Epithelial cell of esophagus (primary cell): Measurements from ENCODE around the gene VSTM2B.
"Not testable (repeated sequence)": the region's sequence is repeated elsewhere in the genome, so short reads cannot be mapped to it uniquely, and the experiment has no call there.

Experiments used
- DNase-seq: peaks from one replicate; pipeline ENCODE4 v3.0.0; 2010; ENCODE audit warnings: low read depth
- H3K4me3 ChIP-seq: 2 replicates; pipeline ENCODE4 v1.5.1; 2011; ENCODE audit warnings: mild to moderate bottlenecking, low read length, control low read depth
- CTCF ChIP-seq: IDR thresholded peaks from 2 replicates; pipeline ENCODE4 v1.5.1; 2011; ENCODE audit warnings: low read depth, mild to moderate bottlenecking, low read length, control low read depth, inconsistent platforms; ENCODE audit not compliant: insufficient read depth; ENCODE audit errors: missing control alignments

The VSTM2B gene

DNA sequence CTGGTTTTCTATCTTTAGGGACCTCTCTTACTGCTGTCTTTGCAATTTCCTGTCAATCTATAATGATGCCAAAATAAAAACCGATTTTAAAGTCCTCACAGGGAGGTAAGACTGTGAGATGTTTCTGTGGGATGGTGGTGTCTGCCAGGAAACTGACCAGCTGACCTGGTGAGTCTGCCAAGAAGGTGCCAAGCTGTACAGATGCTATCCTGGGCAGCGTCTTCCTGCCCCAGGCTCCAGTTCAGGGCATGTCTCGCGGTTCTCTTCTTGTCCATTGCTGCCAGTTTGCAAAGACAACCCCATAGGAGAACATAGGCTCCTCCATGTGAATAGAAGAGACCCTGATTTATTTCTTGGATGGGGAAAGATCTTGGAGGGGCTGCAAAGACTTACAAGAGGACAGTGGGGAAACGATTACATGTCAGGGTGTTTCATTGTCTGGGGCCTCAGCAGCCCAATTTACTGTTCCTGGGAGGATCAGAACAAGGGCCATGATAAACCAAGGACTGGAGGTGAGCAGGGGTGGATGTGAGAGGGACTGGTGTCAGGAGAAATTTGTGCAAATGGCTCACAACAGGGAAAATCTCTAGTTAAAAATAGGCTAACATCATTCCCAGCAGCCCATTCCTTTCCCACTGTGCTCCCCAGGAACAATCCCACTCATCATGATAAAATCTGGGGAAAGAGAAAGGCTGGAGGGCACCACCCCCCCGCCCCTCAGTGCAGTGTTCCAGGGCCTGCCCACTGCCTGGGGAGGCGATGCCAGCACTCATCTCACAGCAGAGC lies 42.7 kb upstream of the VSTM2B start:
- no peak for TF ChIP-seq CTCF
- DNase-seq = no peak
- H3K4me3 ChIP-seq = no peak overlapping the region

DNA sequence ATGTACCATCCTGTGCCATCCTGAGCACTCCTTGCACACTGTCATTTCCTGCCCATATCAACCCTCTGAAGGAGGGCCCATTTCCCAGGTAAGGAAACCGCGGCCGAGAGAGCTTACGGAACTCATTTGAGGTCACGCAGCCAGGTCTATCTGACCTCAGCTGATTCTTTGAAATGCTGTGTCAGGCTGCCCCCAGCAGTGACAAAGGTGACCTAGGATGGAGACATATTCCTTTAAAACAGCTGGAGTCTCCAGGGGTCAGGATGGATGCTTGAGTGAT lies 42.2 kb upstream of the VSTM2B start:
- DNase-seq = no peak
- TF ChIP-seq CTCF = no peak
- no peak overlapping the region for H3K4me3 ChIP-seq

- no peak for TF ChIP-seq CTCF
- no peak overlapping the region for H3K4me3 ChIP-seq
- DNase-seq = no peak
Measured at GRCh38 chr19:29483944-29484581, 41.7 kb upstream of the VSTM2B start.

DNA sequence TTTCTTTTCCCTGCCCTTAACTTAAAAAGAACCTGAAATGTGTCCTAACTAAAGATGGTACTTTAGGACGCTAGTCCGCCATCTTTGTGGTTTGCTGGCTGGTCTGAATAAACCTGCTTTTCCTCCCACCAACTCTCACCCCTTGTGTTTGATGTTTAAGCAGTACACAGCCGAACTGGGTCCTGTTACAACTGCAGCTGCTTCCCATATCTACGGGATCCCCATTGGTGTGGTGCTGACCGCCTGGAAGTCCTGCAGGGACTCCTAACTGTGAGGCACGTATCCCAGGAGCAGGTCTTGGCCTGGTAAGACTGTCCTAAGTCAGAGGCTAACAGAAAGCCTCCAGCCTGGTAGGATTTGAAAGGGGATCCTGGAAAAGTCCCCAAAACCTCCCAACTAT lies 40.9 kb upstream of the VSTM2B start:
- no peak for DNase-seq
- no peak overlapping the region for H3K4me3 ChIP-seq
- no peak for TF ChIP-seq CTCF

GRCh38 chr19:29485293-29485692 lies 40.5 kb upstream of the VSTM2B start:
- no peak overlapping the region for H3K4me3 ChIP-seq
- no peak for TF ChIP-seq CTCF
- DNase-seq = no peak

GRCh38 chr19:29486961-29487360 lies 38.8 kb upstream of the VSTM2B start:
- not testable (repeated sequence) for DNase-seq

DNA sequence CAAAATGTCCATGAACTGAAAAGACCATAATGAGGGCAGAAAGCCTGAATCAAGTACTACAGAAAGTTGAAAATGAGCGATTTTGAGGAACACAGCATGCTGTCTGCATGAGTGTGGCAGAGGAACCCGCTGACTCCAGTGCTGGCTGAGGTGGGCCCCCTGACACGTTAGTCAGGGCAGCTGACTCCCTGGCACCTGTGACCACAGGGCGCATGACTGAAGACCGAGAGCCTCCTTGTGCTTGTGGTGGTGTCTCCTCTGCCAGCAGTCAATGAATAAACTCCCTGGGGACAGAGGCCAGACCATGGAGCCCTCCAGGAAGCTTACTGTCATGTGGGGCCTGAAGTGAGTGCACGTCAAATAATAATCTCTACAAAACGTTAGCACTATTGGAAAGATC lies 38.4 kb upstream of the VSTM2B start:
- DNase-seq = no peak
- H3K4me3 ChIP-seq = no peak overlapping the region
- TF ChIP-seq CTCF = no peak

More at GRCh38 chr19:29486961-29487360, 38.8 kb upstream of the VSTM2B start:
- not testable (repeated sequence) for H3K4me3 ChIP-seq
